H9 (cell line): ENCODE results near the gene MYBPC2. TPM values are rescaled to one million over a fixed set of nuclear protein-coding genes. Genes with fewer than 3 reads are reported as not detected.

Experiments used
- DNase-seq: peaks from one replicate; pipeline ENCODE4 v3.0.0-alpha.2; 2017
- H2AFZ ChIP-seq: one replicate; pipeline ENCODE4 v1.6.1; 2013; ENCODE audit warnings: mild to moderate bottlenecking, low read length, control low read depth, moderate library complexity
- H2AK5ac ChIP-seq: 2 replicates; pipeline ENCODE4 v1.6.1; 2013; ENCODE audit warnings: low read length, control low read depth, mixed read lengths; ENCODE audit not compliant: insufficient read length
- H2BK120ac ChIP-seq: one replicate; pipeline ENCODE4 v1.6.1; 2013; ENCODE audit warnings: low read depth, mild to moderate bottlenecking, low read length, control low read depth, inconsistent platforms; ENCODE audit not compliant: poor library complexity, severe bottlenecking
- H2BK12ac ChIP-seq: 2 replicates; pipeline ENCODE4 v1.6.1; 2013; ENCODE audit warnings: low read length, control low read depth, mixed read lengths, low read depth; ENCODE audit not compliant: insufficient read length
- H2BK15ac ChIP-seq: 2 replicates; pipeline ENCODE4 v1.6.1; 2013; ENCODE audit warnings: low read depth, low read length, control low read depth
- H2BK20ac ChIP-seq: one replicate; pipeline ENCODE4 v1.6.1; 2013; ENCODE audit warnings: low read depth, mild to moderate bottlenecking, low read length, control low read depth, inconsistent platforms; ENCODE audit not compliant: poor library complexity, severe bottlenecking
- H2BK5ac ChIP-seq: 2 replicates; pipeline ENCODE4 v1.6.1; 2013; ENCODE audit warnings: low read length, control low read depth, mixed read lengths; ENCODE audit not compliant: insufficient read length
- H3K14ac ChIP-seq: 2 replicates; pipeline ENCODE4 v1.6.1; 2013; ENCODE audit warnings: low read length, control low read depth; ENCODE audit not compliant: insufficient read depth
- H3K18ac ChIP-seq: 2 replicates; pipeline ENCODE4 v1.6.1; 2013; ENCODE audit warnings: low read depth, mild to moderate bottlenecking, mixed read lengths, low read length, control low read depth; ENCODE audit not compliant: insufficient read length
- H3K23ac ChIP-seq: 2 replicates; pipeline ENCODE4 v1.6.1; 2013; ENCODE audit warnings: low read length, control low read depth, mixed read lengths, low read depth; ENCODE audit not compliant: insufficient read length
- H3K23me2 ChIP-seq: 2 replicates; pipeline ENCODE4 v1.6.1; 2013; ENCODE audit warnings: low read depth, mild to moderate bottlenecking, mixed read lengths, low read length, control low read depth; ENCODE audit not compliant: insufficient read length, poor library complexity, severe bottlenecking
- H3K27ac ChIP-seq: 2 replicates; pipeline ENCODE4 v1.5.1; 2013; ENCODE audit warnings: low read length, control low read depth, mixed read lengths, low read depth; ENCODE audit not compliant: insufficient read length
- H3K27me3 ChIP-seq: 2 replicates; pipeline ENCODE4 v1.6.1; 2013; ENCODE audit warnings: low read length, control low read depth, inconsistent platforms; ENCODE audit not compliant: insufficient read depth
- H3K4ac ChIP-seq: 2 replicates; pipeline ENCODE4 v1.6.1; 2013; ENCODE audit warnings: low read depth, mild to moderate bottlenecking, control low read depth, inconsistent platforms, low read length, moderate library complexity
- H3K4me1 ChIP-seq: 2 replicates; pipeline ENCODE4 v1.6.1; 2013; ENCODE audit warnings: low read length, control low read depth, inconsistent platforms; ENCODE audit not compliant: insufficient read depth
- H3K4me2 ChIP-seq: 2 replicates; pipeline ENCODE4 v1.6.1; 2013; ENCODE audit warnings: low read length, control low read depth, mixed read lengths; ENCODE audit not compliant: insufficient read length, insufficient read depth
- H3K56ac ChIP-seq: 2 replicates; pipeline ENCODE4 v1.6.1; 2013; ENCODE audit warnings: low read depth, mild to moderate bottlenecking, mixed read lengths, low read length, control low read depth; ENCODE audit not compliant: insufficient read length
- H3K79me1 ChIP-seq: 2 replicates; pipeline ENCODE4 v1.6.1; 2013; ENCODE audit warnings: low read depth, mild to moderate bottlenecking, moderate library complexity, low read length, control low read depth, inconsistent platforms; ENCODE audit not compliant: insufficient read depth, poor library complexity, severe bottlenecking
- H3K79me2 ChIP-seq: 2 replicates; pipeline ENCODE4 v1.6.1; 2013; ENCODE audit warnings: low read length, control low read depth, inconsistent platforms; ENCODE audit not compliant: insufficient read depth
- H3K9ac ChIP-seq: 2 replicates; pipeline ENCODE4 v1.6.1; 2013; ENCODE audit warnings: low read length, control low read depth, mixed read lengths; ENCODE audit not compliant: insufficient read length; ENCODE audit errors: extremely low read depth
- H3K9me3 ChIP-seq: one replicate; pipeline ENCODE4 v1.6.1; 2013; ENCODE audit warnings: low read depth, low read length, inconsistent platforms; ENCODE audit not compliant: control insufficient read depth
- H3T11ph ChIP-seq: one replicate; pipeline ENCODE4 v1.6.1; 2013; ENCODE audit warnings: mild to moderate bottlenecking, low read length, control low read depth, inconsistent platforms
- H4K20me1 ChIP-seq: one replicate; pipeline ENCODE4 v1.6.1; 2013; ENCODE audit not compliant: control insufficient read depth, insufficient read length, insufficient read depth
- H4K5ac ChIP-seq: 2 replicates; pipeline ENCODE4 v1.6.1; 2013; ENCODE audit warnings: low read depth, mild to moderate bottlenecking, mixed read lengths, low read length, control low read depth; ENCODE audit not compliant: insufficient read length
- H4K8ac ChIP-seq: replicated peaks from 2 replicates; pipeline ENCODE4 v1.6.1; 2013; ENCODE audit warnings: low read length, control low read depth, mixed read lengths, low read depth; ENCODE audit not compliant: insufficient read length
- H4K91ac ChIP-seq: 2 replicates; pipeline ENCODE4 v1.6.1; 2013; ENCODE audit warnings: low read depth, mild to moderate bottlenecking, moderate library complexity, mixed read lengths, low read length, control low read depth; ENCODE audit not compliant: insufficient read length
- H3K27ac Mint-ChIP-seq, 3 experiments: 2 replicates in 2 of 3; 3 replicates in 1 of 3; pipeline ENCODE4 v1.8.0; 2020 to 2021; ENCODE audit warnings: mixed read lengths in 3 of 3, mild to moderate bottlenecking in 1 of 3, moderate library complexity in 1 of 3
- H3K27me3 Mint-ChIP-seq: 2 replicates; pipeline ENCODE4 v1.8.0; 2021; ENCODE audit warnings: low read depth, mild to moderate bottlenecking, moderate library complexity, mixed read lengths
- H3K36me3 Mint-ChIP-seq, 3 experiments: 2 replicates in 2 of 3; 3 replicates in 1 of 3; pipeline ENCODE4 v1.8.0; 2020 to 2021; ENCODE audit warnings: low read depth in 3 of 3, mixed read lengths in 3 of 3; ENCODE audit not compliant: insufficient read depth in 1 of 3
- H3K4me1 Mint-ChIP-seq, 2 experiments: 2 replicates each; pipeline ENCODE4 v1.8.0; 2020; ENCODE audit warnings: mixed read lengths in 2 of 2
- H3K4me3 Mint-ChIP-seq, 2 experiments: 2 replicates in 1 of 2; 3 replicates in 1 of 2; pipeline ENCODE4 v1.8.0; 2020 to 2021; ENCODE audit warnings: mild to moderate bottlenecking in 2 of 2, mixed read lengths in 2 of 2, moderate library complexity in 1 of 2
- H3K9me3 Mint-ChIP-seq, 2 experiments: 2 replicates in 1 of 2; 3 replicates in 1 of 2; pipeline ENCODE4 v1.8.0; 2020; ENCODE audit warnings: mild to moderate bottlenecking in 2 of 2, mixed read lengths in 2 of 2, moderate library complexity in 1 of 2
- WGBS: extraction: QIAGEN DNeasy Blood & Tissue Kit; methylation state at CpG from one replicate; pipeline ENCODE4 v1.1.7; 2013; ENCODE audit warnings: missing lambda C conversion rate, low lambda C conversion rate, mixed read lengths; ENCODE audit not compliant: insufficient read length; ENCODE audit errors: extremely low coverage; 5-methylcytosine and 5-hydroxymethylcytosine counted together
- total RNA-seq: library from RNA; stranded (reverse); gene quantifications from 2 replicates; pipeline ENCODE4 v1.2.1, GENCODE V29; 2021
- TF ChIP-seq, protein P1 (sequence below): fragments of 200-600 bp; sonication (generic); conservative IDR thresholded peaks from 3 replicates; pipeline ENCODE4 v1.8.0; 2021; ENCODE audit warnings: antibody characterized with exemption, mild to moderate bottlenecking

The MYBPC2 gene
- total RNA-seq, 1 experiment from 2014 or later = 4.9 TPM

GRCh38 chr19:50514346-50515167, 81.9 kb downstream of the MYBPC2 start:
- H4K20me1 ChIP-seq = no peaks in the 10 kb centered on the region
- no peak overlapping the region for H2BK5ac ChIP-seq
- peak overlapping the region in 1 of 2 experiments; percentile 63; a peak in 2 of 5 replicates for H3K4me3 Mint-ChIP-seq
- H3K36me3 Mint-ChIP-seq = peaks cover 5 to 7% (median 5%) of the 10 kb centered on the region in 3 experiments; a peak in 4 of 7 replicates
- no peak overlapping the region for H3K4ac ChIP-seq
- no peak overlapping the region for H2BK15ac ChIP-seq
- H3T11ph ChIP-seq = no peak overlapping the region
- no peak overlapping the region for H4K8ac ChIP-seq
- no peak overlapping the region for H3K4me2 ChIP-seq
- no peak overlapping the region for H2AFZ ChIP-seq
- H3K79me2 ChIP-seq = no peaks in the 10 kb centered on the region
- no peaks in the 10 kb centered on the region for H3K79me1 ChIP-seq
- H4K5ac ChIP-seq = no peak overlapping the region
- H3K56ac ChIP-seq = no peak overlapping the region
- H3K14ac ChIP-seq = no peak overlapping the region
- H3K9ac ChIP-seq = no peak overlapping the region
- no peaks in the 10 kb centered on the region for H3K27me3 ChIP-seq
- no peak overlapping the region for H3K27ac ChIP-seq
- H4K91ac ChIP-seq = no peak overlapping the region
- no peak for DNase-seq
- H3K18ac ChIP-seq = no peak overlapping the region
- H2BK20ac ChIP-seq = no peak overlapping the region
- H3K4me1 Mint-ChIP-seq = peaks cover 7 to 27% of the 10 kb centered on the region in 2 experiments
- TF ChIP-seq, protein P1, sequence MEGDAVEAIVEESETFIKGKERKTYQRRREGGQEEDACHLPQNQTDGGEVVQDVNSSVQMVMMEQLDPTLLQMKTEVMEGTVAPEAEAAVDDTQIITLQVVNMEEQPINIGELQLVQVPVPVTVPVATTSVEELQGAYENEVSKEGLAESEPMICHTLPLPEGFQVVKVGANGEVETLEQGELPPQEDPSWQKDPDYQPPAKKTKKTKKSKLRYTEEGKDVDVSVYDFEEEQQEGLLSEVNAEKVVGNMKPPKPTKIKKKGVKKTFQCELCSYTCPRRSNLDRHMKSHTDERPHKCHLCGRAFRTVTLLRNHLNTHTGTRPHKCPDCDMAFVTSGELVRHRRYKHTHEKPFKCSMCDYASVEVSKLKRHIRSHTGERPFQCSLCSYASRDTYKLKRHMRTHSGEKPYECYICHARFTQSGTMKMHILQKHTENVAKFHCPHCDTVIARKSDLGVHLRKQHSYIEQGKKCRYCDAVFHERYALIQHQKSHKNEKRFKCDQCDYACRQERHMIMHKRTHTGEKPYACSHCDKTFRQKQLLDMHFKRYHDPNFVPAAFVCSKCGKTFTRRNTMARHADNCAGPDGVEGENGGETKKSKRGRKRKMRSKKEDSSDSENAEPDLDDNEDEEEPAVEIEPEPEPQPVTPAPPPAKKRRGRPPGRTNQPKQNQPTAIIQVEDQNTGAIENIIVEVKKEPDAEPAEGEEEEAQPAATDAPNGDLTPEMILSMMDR = no peak
- no peak overlapping the region for H3K23ac ChIP-seq
- H3K23me2 ChIP-seq = no peaks in the 10 kb centered on the region
- no CpG with 5 or more reads among the region's 38 CpGs for WGBS
- H3K9me3 Mint-ChIP-seq = no peaks in the 10 kb centered on the region; a peak in 1 of 5 replicates
- H3K4me1 ChIP-seq = no peaks in the 10 kb centered on the region
- H2BK12ac ChIP-seq = no peak overlapping the region
- no peak overlapping the region for H2BK120ac ChIP-seq
- H3K9me3 ChIP-seq = no peaks in the 10 kb centered on the region
- H3K27me3 Mint-ChIP-seq = peaks cover 48% of the 10 kb centered on the region
- no peak overlapping the region for H3K27ac Mint-ChIP-seq
- H2AK5ac ChIP-seq = no peak overlapping the region
